ENCODE data around the gene LHB. TPM values are rescaled to one million over a fixed set of nuclear protein-coding genes. Genes with fewer than 3 reads are reported as not detected.

Gene LHB
- total RNA-seq, 1 experiment from 2014 or later = not detected

DNA sequence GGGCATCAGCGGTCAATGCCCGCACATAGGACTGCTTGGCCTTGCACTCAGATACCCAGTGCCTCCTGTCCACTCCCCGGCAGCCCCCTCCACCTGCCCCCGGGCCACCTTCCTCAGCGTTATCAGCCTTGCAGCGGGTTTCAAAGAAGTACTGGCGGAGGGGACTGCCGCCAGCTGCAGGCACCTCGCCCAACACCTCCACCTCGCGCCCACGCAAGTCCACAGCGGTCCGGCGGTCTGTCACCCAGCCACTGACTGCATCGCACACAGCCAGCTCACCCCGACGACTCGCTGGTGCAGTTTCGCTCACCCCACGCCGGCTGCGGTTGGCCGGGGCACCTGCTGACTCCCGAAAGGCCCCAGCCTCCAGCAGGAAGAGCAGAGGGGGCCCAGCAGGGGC is 44.6 kb upstream of the LHB start:
- Histone ChIP-seq H3K9ac (ENCODE audit: low read length) (no peak overlapping the region), H3K9me3 (ENCODE audit: low read length) (no peaks in the 10 kb centered on the region), H3K36me3 (ENCODE audit: low read depth, low read length) (no peaks in the 10 kb centered on the region), H3K27me3 (ENCODE audit: low read length) (no peaks in the 10 kb centered on the region), H3K9me2 (replicated peaks; ENCODE audit: low read length) (no peaks in the 10 kb centered on the region), H4K20me1 (ENCODE audit: low read length) (no peaks in the 10 kb centered on the region), H3K4me1 (ENCODE audit: insufficient read depth, low read length) (peaks cover 4% of the 10 kb centered on the region; the same call in 1 of the 2 replicates), H3K4me3 (ENCODE audit: low read length) (no peak overlapping the region), H3F3A (ENCODE audit: low read length, unreplicated experiment) (no peaks in the 10 kb centered on the region), H3K27ac (ENCODE audit: low read length) (no peak overlapping the region), H3K79me2 (ENCODE audit: low read length) (no peaks in the 10 kb centered on the region), H3K4me2 (ENCODE audit: low read length) (no peak overlapping the region), H2AFZ (ENCODE audit: low read length) (no peak overlapping the region)
- CTCF ChIA-PET = no interaction called here
- ATAC-seq (no peak), DNase-seq (no peak)
- TF ChIP-seq, protein P1, sequence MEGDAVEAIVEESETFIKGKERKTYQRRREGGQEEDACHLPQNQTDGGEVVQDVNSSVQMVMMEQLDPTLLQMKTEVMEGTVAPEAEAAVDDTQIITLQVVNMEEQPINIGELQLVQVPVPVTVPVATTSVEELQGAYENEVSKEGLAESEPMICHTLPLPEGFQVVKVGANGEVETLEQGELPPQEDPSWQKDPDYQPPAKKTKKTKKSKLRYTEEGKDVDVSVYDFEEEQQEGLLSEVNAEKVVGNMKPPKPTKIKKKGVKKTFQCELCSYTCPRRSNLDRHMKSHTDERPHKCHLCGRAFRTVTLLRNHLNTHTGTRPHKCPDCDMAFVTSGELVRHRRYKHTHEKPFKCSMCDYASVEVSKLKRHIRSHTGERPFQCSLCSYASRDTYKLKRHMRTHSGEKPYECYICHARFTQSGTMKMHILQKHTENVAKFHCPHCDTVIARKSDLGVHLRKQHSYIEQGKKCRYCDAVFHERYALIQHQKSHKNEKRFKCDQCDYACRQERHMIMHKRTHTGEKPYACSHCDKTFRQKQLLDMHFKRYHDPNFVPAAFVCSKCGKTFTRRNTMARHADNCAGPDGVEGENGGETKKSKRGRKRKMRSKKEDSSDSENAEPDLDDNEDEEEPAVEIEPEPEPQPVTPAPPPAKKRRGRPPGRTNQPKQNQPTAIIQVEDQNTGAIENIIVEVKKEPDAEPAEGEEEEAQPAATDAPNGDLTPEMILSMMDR (conservative IDR thresholded peaks at IDR 0.05; ENCODE audit: low read depth, low read length) = no peak
- no peak for TF ChIP-seq EZH2phosphoT487 (IDR thresholded peaks at IDR 0.05; ENCODE audit: borderline replicate concordance, low read length)
- no peak for TF ChIP-seq EZH2 (IDR thresholded peaks at IDR 0.05; ENCODE audit: low read length, unreplicated experiment)
- POLR2A ChIA-PET (ENCODE audit: unreplicated experiment) = no interaction called here
- BruUV-seq (replicated peaks) = no TSS peak
- intact Hi-C loops (cut with micrococcal nuclease) = no loop called here

DNA sequence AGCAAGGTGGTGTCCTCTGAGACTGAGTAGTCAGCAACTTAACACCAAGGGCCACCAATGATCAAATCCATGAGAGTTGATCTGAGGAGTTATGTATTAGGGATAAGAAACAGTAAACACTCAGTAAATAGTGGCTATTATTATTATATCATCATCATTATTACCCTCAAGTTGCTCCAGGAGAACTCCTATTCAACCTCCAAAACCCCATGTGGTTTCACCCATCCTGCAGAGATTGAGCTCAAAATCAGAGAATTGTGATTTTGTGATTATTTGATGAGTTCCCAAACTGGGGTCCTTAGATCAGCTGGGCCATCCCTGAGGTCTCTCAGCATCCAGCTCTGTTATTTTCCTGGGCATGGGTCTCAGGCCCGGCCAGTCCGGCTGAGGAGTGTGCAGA is 44.1 kb upstream of the LHB start:
- TF ChIP-seq EZH2 (IDR thresholded peaks at IDR 0.05; ENCODE audit: low read length, unreplicated experiment) (no peak), EZH2phosphoT487 (IDR thresholded peaks at IDR 0.05; ENCODE audit: borderline replicate concordance, low read length) (no peak)
- TF ChIP-seq, protein P1 (conservative IDR thresholded peaks at IDR 0.05; ENCODE audit: low read depth, low read length) = no peak
- Histone ChIP-seq H3K4me3 (ENCODE audit: low read length) (no peak overlapping the region), H3K4me2 (ENCODE audit: low read length) (no peak overlapping the region), H3K79me2 (ENCODE audit: low read length) (no peaks in the 10 kb centered on the region), H4K20me1 (ENCODE audit: low read length) (no peaks in the 10 kb centered on the region), H3K9me2 (replicated peaks; ENCODE audit: low read length) (no peaks in the 10 kb centered on the region), H3K9me3 (ENCODE audit: low read length) (no peaks in the 10 kb centered on the region), H2AFZ (ENCODE audit: low read length) (no peak overlapping the region), H3K27ac (ENCODE audit: low read length) (no peak overlapping the region), H3F3A (ENCODE audit: low read length, unreplicated experiment) (no peaks in the 10 kb centered on the region), H3K9ac (ENCODE audit: low read length) (no peak overlapping the region), H3K27me3 (ENCODE audit: low read length) (no peaks in the 10 kb centered on the region), H3K4me1 (ENCODE audit: insufficient read depth, low read length) (peaks cover 4% of the 10 kb centered on the region; the same call in 1 of the 2 replicates), H3K36me3 (ENCODE audit: low read depth, low read length) (no peaks in the 10 kb centered on the region)
- intact Hi-C loops (cut with micrococcal nuclease) = no loop called here
- ChIA-PET POLR2A (ENCODE audit: unreplicated experiment) (no interaction called here), CTCF (no interaction called here)
- DNase-seq (no peak), ATAC-seq (no peak)
- no TSS peak for BruUV-seq (replicated peaks)

DNA sequence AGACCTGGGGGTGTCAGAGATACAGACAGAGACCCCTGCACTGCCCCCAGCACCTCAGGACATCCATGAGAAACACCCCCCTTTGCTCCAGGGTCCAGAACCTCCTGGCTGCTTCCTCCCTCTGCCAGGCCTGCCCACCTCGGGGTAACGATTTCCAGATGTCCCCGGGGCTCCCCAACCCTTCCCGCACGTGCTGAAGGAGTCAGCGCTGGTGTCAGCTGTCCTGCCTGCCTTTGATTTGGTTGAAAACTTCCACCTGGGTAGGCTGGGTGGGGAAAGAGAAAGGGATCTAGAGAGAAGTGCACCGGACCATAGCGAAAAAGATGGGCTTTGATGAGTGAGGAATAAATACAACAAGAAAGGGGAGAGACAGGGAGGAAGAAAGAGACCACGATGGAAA is 42.2 kb upstream of the LHB start:
- no peak for DNase-seq
- Histone ChIP-seq H3K9me3 (ENCODE audit: low read length) (no peaks in the 10 kb centered on the region), H3K79me2 (ENCODE audit: low read length) (no peaks in the 10 kb centered on the region), H3K9ac (ENCODE audit: low read length) (no peak overlapping the region), H3K4me2 (ENCODE audit: low read length) (no peak overlapping the region), H3F3A (ENCODE audit: low read length, unreplicated experiment) (no peaks in the 10 kb centered on the region), H3K9me2 (replicated peaks; ENCODE audit: low read length) (no peaks in the 10 kb centered on the region), H3K4me3 (ENCODE audit: low read length) (no peak overlapping the region), H2AFZ (ENCODE audit: low read length) (no peak overlapping the region), H3K27me3 (ENCODE audit: low read length) (no peaks in the 10 kb centered on the region), H4K20me1 (ENCODE audit: low read length) (no peaks in the 10 kb centered on the region), H3K36me3 (ENCODE audit: low read depth, low read length) (no peaks in the 10 kb centered on the region), H3K4me1 (ENCODE audit: insufficient read depth, low read length) (peaks cover 4% of the 10 kb centered on the region; the same call in 1 of the 2 replicates), H3K27ac (ENCODE audit: low read length) (no peak overlapping the region)
- TF ChIP-seq EZH2phosphoT487 (IDR thresholded peaks at IDR 0.05; ENCODE audit: borderline replicate concordance, low read length) (no peak), EZH2 (IDR thresholded peaks at IDR 0.05; ENCODE audit: low read length, unreplicated experiment) (no peak)
- TF ChIP-seq, protein P1 (conservative IDR thresholded peaks at IDR 0.05; ENCODE audit: low read depth, low read length) = no peak
- ChIA-PET POLR2A (ENCODE audit: unreplicated experiment) (no interaction called here), CTCF (no interaction called here)
- no TSS peak for BruUV-seq (replicated peaks)
- ATAC-seq = no peak
- intact Hi-C loops (cut with micrococcal nuclease) = no loop called here

Data from PC-3 (cell line).